Muscle of leg (tissue), 11 donors: ENCODE data around the gene ROMO1. TPM values are rescaled to one million over a fixed set of nuclear protein-coding genes. Genes with fewer than 3 reads are reported as not detected.
"Not testable (repeated sequence)": the region's sequence is repeated elsewhere in the genome, so short reads cannot be mapped to it uniquely, and the experiment has no call there.

Experiments used
- DNase-seq: peaks from one replicate; pipeline ENCODE4 v3.0.0; 2013
- H3K27ac ChIP-seq: one replicate; pipeline ENCODE4 v1.5.1; 2013; ENCODE audit warnings: mild to moderate bottlenecking, low read length, control low read depth
- H3K27me3 ChIP-seq: one replicate; pipeline ENCODE4 v1.6.1; 2013; ENCODE audit warnings: low read length; ENCODE audit not compliant: control insufficient read depth, insufficient read depth
- H3K36me3 ChIP-seq: one replicate; pipeline ENCODE4 v1.6.1; 2013; ENCODE audit warnings: low read length; ENCODE audit not compliant: control insufficient read depth, insufficient read depth
- H3K4me1 ChIP-seq: one replicate; pipeline ENCODE4 v1.6.1; 2013; ENCODE audit warnings: low read length; ENCODE audit not compliant: control insufficient read depth, insufficient read depth
- H3K4me3 ChIP-seq: one replicate; pipeline ENCODE4 v1.5.1; 2013; ENCODE audit warnings: low read length, control low read depth
- H3K9me3 ChIP-seq: replicated peaks from 2 replicates; pipeline ENCODE4 v1.6.1; 2013; ENCODE audit warnings: low read depth, low read length; ENCODE audit not compliant: control insufficient read depth
- WGBS: methylation state at CpG from one replicate; pipeline ENCODE4 v1.1.5; 2013; ENCODE audit warnings: missing lambda C conversion rate; ENCODE audit not compliant: insufficient coverage; 5-methylcytosine and 5-hydroxymethylcytosine counted together
- polyA plus RNA-seq, 8 donors: library from polyadenylated mRNA; unstranded; fragments of 120-200 nt; gene quantifications; one replicate each; pipeline versions ENCODE4 v1.2.1 to v1.2.3, GENCODE V29; 2013; ENCODE audit warnings: inconsistent platforms in 1 of 8, low replicate concordance in 1 of 8; ENCODE audit not compliant: insufficient read length in 8 of 8, insufficient read depth in 1 of 8
- total RNA-seq: library from RNA; stranded (reverse); fragments of 120-200 nt; gene quantifications from one replicate; pipeline ENCODE4 v1.2.4, GENCODE V29; 2013

The ROMO1 gene
- total and polyA plus RNA-seq, 9 donors, result 70.9 to 186 (median 89.2) TPM

- not testable (repeated sequence) for H3K4me1 ChIP-seq
Measured at GRCh38 chr20:35718321-35718720, 19.1 kb downstream of the ROMO1 start.

GRCh38 chr20:35718972-35719635 lies 19.9 kb downstream of the ROMO1 start:
- 77% methylated on average over 4 of the region's 12 CpGs for WGBS
- H3K4me1 ChIP-seq, result no peaks in the 10 kb centered on the region
- H3K9me3 ChIP-seq, result no peaks in the 10 kb centered on the region
- no peak overlapping the region for H3K4me3 ChIP-seq
- no peak for DNase-seq
- H3K27ac ChIP-seq, result no peak overlapping the region
- peaks cover 86% of the 10 kb centered on the region for H3K36me3 ChIP-seq
- H3K27me3 ChIP-seq, result no peaks in the 10 kb centered on the region

More at GRCh38 chr20:35718321-35718720, 19.1 kb downstream of the ROMO1 start:
- H3K27ac ChIP-seq, DNase-seq, H3K9me3 ChIP-seq, H3K27me3 ChIP-seq, H3K4me3 ChIP-seq: not testable (repeated sequence)
- H3K36me3 ChIP-seq, result peaks cover 84% of the 10 kb centered on the region
- WGBS, result 80% methylated on average over 1 of the region's 8 CpGs

GRCh38 chr20:35719717-35720116 lies 20.5 kb downstream of the ROMO1 start:
- Histone ChIP-seq H3K4me1 (no peaks in the 10 kb centered on the region), H3K9me3 (no peaks in the 10 kb centered on the region), H3K4me3 (no peak overlapping the region), H3K27me3 (no peaks in the 10 kb centered on the region), H3K36me3 (peaks cover 87% of the 10 kb centered on the region), H3K27ac (no peak overlapping the region)
- no CpG with 5 or more reads among the region's 8 CpGs for WGBS
- DNase-seq, result no peak

GRCh38 chr20:35720165-35721123 lies 21.2 kb downstream of the ROMO1 start:
- no peak for DNase-seq
- peaks cover 89% of the 10 kb centered on the region for H3K36me3 ChIP-seq
- no peak overlapping the region for H3K4me3 ChIP-seq
- WGBS, result 90% methylated on average over 12 of the region's 13 CpGs
- no peaks in the 10 kb centered on the region for H3K9me3 ChIP-seq
- no peak overlapping the region for H3K27ac ChIP-seq
- no peaks in the 10 kb centered on the region for H3K27me3 ChIP-seq
- no peaks in the 10 kb centered on the region for H3K4me1 ChIP-seq

GRCh38 chr20:35721219-35721618 lies 22.0 kb downstream of the ROMO1 start:
- H3K4me1 ChIP-seq, result no peaks in the 10 kb centered on the region
- DNase-seq, result no peak
- peaks cover 89% of the 10 kb centered on the region for H3K36me3 ChIP-seq
- no peak overlapping the region for H3K27ac ChIP-seq
- WGBS, result no CpG with 5 or more reads among the region's 3 CpGs
- H3K4me3 ChIP-seq, result no peak overlapping the region
- no peaks in the 10 kb centered on the region for H3K27me3 ChIP-seq
- no peaks in the 10 kb centered on the region for H3K9me3 ChIP-seq

- peaks cover 88% of the 10 kb centered on the region for H3K36me3 ChIP-seq
- no peak for DNase-seq
- H3K4me1 ChIP-seq, result no peaks in the 10 kb centered on the region
- no peaks in the 10 kb centered on the region for H3K27me3 ChIP-seq
- no CpG with 5 or more reads among the region's 3 CpGs for WGBS
- no peak overlapping the region for H3K4me3 ChIP-seq
- H3K27ac ChIP-seq, result no peak overlapping the region
- H3K9me3 ChIP-seq, result no peaks in the 10 kb centered on the region
Measured at GRCh38 chr20:35721621-35722020, 22.4 kb downstream of the ROMO1 start.

- not testable (repeated sequence) for DNase-seq, H3K4me1 ChIP-seq, H3K27me3 ChIP-seq, H3K9me3 ChIP-seq, H3K27ac ChIP-seq, H3K4me3 ChIP-seq
- 93% methylated on average over 3 of the region's 4 CpGs for WGBS
- peaks cover 87% of the 10 kb centered on the region for H3K36me3 ChIP-seq
Measured at GRCh38 chr20:35723275-35723639, 24.1 kb downstream of the ROMO1 start.

GRCh38 chr20:35723652-35724320 lies 24.6 kb downstream of the ROMO1 start:
- not testable (repeated sequence) for H3K4me3 ChIP-seq, H3K9me3 ChIP-seq, H3K4me1 ChIP-seq, H3K27ac ChIP-seq, DNase-seq, H3K27me3 ChIP-seq
- peaks cover 87% of the 10 kb centered on the region for H3K36me3 ChIP-seq
- 89% methylated on average over 8 of the region's 12 CpGs for WGBS

GRCh38 chr20:35724321-35725230 lies 25.4 kb downstream of the ROMO1 start:
- Histone ChIP-seq H3K4me1 (no peaks in the 10 kb centered on the region), H3K27me3 (no peaks in the 10 kb centered on the region), H3K36me3 (peaks cover 85% of the 10 kb centered on the region), H3K9me3 (no peaks in the 10 kb centered on the region), H3K4me3 (no peak overlapping the region), H3K27ac (no peak overlapping the region)
- no peak for DNase-seq
- WGBS, result 77% methylated on average over 2 of the region's 13 CpGs
